Measurements from ENCODE around the gene MUC22. TPM values are rescaled to one million over a fixed set of nuclear protein-coding genes. Genes with fewer than 3 reads are reported as not detected.
"Not testable (repeated sequence)": the region's sequence is repeated elsewhere in the genome, so short reads cannot be mapped to it uniquely, and the experiment has no call there.

MUC22 gene
- total RNA-seq, 1 donor from 2014 or later, result not detected

- intact Hi-C loops (cut with micrococcal nuclease), result no loop called here
Measured at GRCh38 chr6:31037169-31037568, 26.9 kb downstream of the MUC22 start.

GRCh38 chr6:31037682-31038081 is 27.4 kb downstream of the MUC22 start:
- intact Hi-C loops (cut with micrococcal nuclease), result no loop called here

GRCh38 chr6:31038559-31038958 is 28.3 kb downstream of the MUC22 start:
- intact Hi-C loops (cut with micrococcal nuclease), result no loop called here

GRCh38 chr6:31040801-31041200 is 30.5 kb downstream of the MUC22 start:
- intact Hi-C loops (cut with micrococcal nuclease), result no loop called here

- intact Hi-C loops (cut with micrococcal nuclease), result no loop called here
Measured at GRCh38 chr6:31041372-31041974, 31.2 kb downstream of the MUC22 start.

GRCh38 chr6:31042806-31043205 is 32.5 kb downstream of the MUC22 start:
- intact Hi-C loops (cut with micrococcal nuclease), result no loop called here

- intact Hi-C loops (cut with micrococcal nuclease), result no loop called here
Measured at GRCh38 chr6:31048099-31048498, 37.8 kb downstream of the MUC22 start.

GRCh38 chr6:31049518-31049917 is 39.2 kb downstream of the MUC22 start:
- intact Hi-C loops (cut with micrococcal nuclease), result no loop called here

GRCh38 chr6:31053187-31053586 is 42.9 kb downstream of the MUC22 start:
- intact Hi-C loops (cut with micrococcal nuclease), result not testable (repeated sequence)

GRCh38 chr6:31053873-31054272 is 43.6 kb downstream of the MUC22 start:
- intact Hi-C loops (cut with micrococcal nuclease), result no loop called here

GRCh38 chr6:31055441-31055840 is 45.2 kb downstream of the MUC22 start:
- intact Hi-C loops (cut with micrococcal nuclease), result no loop called here

GRCh38 chr6:31057426-31058003 is 47.2 kb downstream of the MUC22 start:
- intact Hi-C loops (cut with micrococcal nuclease), result no loop called here

GRCh38 chr6:31058128-31058894 is 48.0 kb downstream of the MUC22 start:
- intact Hi-C loops (cut with micrococcal nuclease), result no loop called here

- intact Hi-C loops (cut with micrococcal nuclease), result no loop called here
Measured at GRCh38 chr6:31060145-31060544, 49.9 kb downstream of the MUC22 start.

- intact Hi-C loops (cut with micrococcal nuclease), result no loop called here
Measured at GRCh38 chr6:31063906-31064435, 53.7 kb downstream of the MUC22 start.

GRCh38 chr6:31065556-31065955 is 55.3 kb downstream of the MUC22 start:
- intact Hi-C loops (cut with micrococcal nuclease), result loop anchor here (5.0 kb wide), 1 partner anchor 148 kb away; no protein-coding TSS in a partner anchor

GRCh38 chr6:31067028-31067427 is 56.8 kb downstream of the MUC22 start:
- intact Hi-C loops (cut with micrococcal nuclease), result loop anchor here (5.0 kb wide), 1 partner anchor 150 kb away; no protein-coding TSS in a partner anchor

GRCh38 chr6:31067891-31068668 is 57.8 kb downstream of the MUC22 start:
- intact Hi-C loops (cut with micrococcal nuclease), result loop anchor here (5.0 kb wide), 1 partner anchor 151 kb away; no protein-coding TSS in a partner anchor

- intact Hi-C loops (cut with micrococcal nuclease), result loop anchor here (5.0 kb wide), 1 partner anchor 152 kb away; no protein-coding TSS in a partner anchor
Measured at GRCh38 chr6:31068669-31069340, 58.5 kb downstream of the MUC22 start.

GRCh38 chr6:31070711-31071197 is 60.5 kb downstream of the MUC22 start:
- intact Hi-C loops (cut with micrococcal nuclease), result no loop called here

- intact Hi-C loops (cut with micrococcal nuclease), result no loop called here
Measured at GRCh38 chr6:31074401-31074800, 64.1 kb downstream of the MUC22 start.

All from T-helper 2 cell treated with Interferon-gamma antibody and Interleukin-4, amounts not matched to agents 100 ng/mL and 5 ng/mL, for 36 hours (primary cell).